MCF 10A (cell line): ENCODE data around the gene UNC5CL. TPM values are rescaled to one million over a fixed set of nuclear protein-coding genes. Genes with fewer than 3 reads are reported as not detected.

Source experiments
- BruUV-seq: library from RNA; stranded (reverse); fragments of 400-500 nt; replicated peaks from 2 replicates; lab custom pipeline; 2021; lab: Mats Ljungman, UMichigan
- CTCF ChIA-PET: fragments of 300-600 bp; sonication (Branson Sonifier 250); formaldehyde crosslinking; extraction: SDS; loops from one replicate; lab custom pipeline; 2021; ENCODE audit warnings: antibody characterized with exemption, inconsistent platforms; lab: Yijun Ruan, JAX
- POLR2A ChIA-PET: fragments of 300-600, 350-650 bp; sonication (Branson Sonifier 250); formaldehyde crosslinking; extraction: SDS; loops from one replicate; lab custom pipeline; 2020; ENCODE audit warnings: antibody characterized with exemption, inconsistent platforms; lab: Yijun Ruan, JAX
- DNase-seq: peaks from one replicate; pipeline ENCODE4 v3.0.0-alpha.2; 2018; ENCODE audit not compliant: unreplicated experiment
- H3K27ac Mint-ChIP-seq: one replicate; pipeline ENCODE4 v1.8.0; 2022; ENCODE audit warnings: mild to moderate bottlenecking, low read depth, mixed read lengths; ENCODE audit not compliant: unreplicated experiment
- H3K27me3 Mint-ChIP-seq: one replicate; pipeline ENCODE4 v1.8.0; 2022; ENCODE audit warnings: mixed read lengths; ENCODE audit not compliant: insufficient read depth, unreplicated experiment
- H3K36me3 Mint-ChIP-seq: one replicate; pipeline ENCODE4 v1.8.0; 2022; ENCODE audit warnings: mild to moderate bottlenecking, moderate library complexity, mixed read lengths; ENCODE audit not compliant: insufficient read depth, unreplicated experiment
- H3K4me1 Mint-ChIP-seq: one replicate; pipeline ENCODE4 v1.8.0; 2022; ENCODE audit warnings: mixed read lengths; ENCODE audit not compliant: insufficient read depth, unreplicated experiment
- H3K4me3 Mint-ChIP-seq: one replicate; pipeline ENCODE4 v1.8.0; 2022; ENCODE audit warnings: mild to moderate bottlenecking, moderate library complexity, mixed read lengths; ENCODE audit not compliant: unreplicated experiment
- H3K9me3 Mint-ChIP-seq: one replicate; pipeline ENCODE4 v1.8.0; 2022; ENCODE audit warnings: mixed read lengths; ENCODE audit not compliant: unreplicated experiment
- intact Hi-C: fragments of 100-400 bp; cut with micrococcal nuclease; formaldehyde crosslinking; loops from 2 replicates; pipeline ENCODE4 v1.14.1; 2022
- total RNA-seq: library from RNA; stranded (reverse); gene quantifications from 2 replicates; pipeline ENCODE4 v1.2.3, GENCODE V29; 2022
- TF ChIP-seq, protein P1 (sequence below): fragments of 200-600 bp; IDR thresholded peaks from one replicate; pipeline ENCODE4 v1.8.0; 2022; ENCODE audit warnings: antibody characterized with exemption, mild to moderate bottlenecking; ENCODE audit not compliant: unreplicated experiment

Gene UNC5CL
- total RNA-seq, 1 experiment from 2014 or later, result 0.19 TPM

DNA sequence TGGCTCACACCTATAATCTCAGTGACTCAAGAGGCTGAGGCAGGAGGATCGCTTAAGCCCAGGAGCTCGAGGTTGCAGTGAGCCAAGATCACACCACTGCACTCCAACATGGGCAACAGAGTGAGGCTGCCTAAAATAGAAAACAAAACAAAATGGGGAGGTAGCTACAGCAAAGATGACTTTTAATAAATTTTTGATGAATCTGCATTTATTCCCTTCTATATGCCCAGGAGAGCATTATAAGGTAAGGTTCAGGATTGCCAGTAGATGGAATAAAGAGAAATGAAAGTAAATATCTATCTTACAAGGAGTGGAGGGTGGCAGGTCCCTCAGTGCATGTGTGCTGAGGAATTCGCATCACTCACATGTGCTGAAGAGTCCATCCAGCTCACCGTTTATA is 24.2 kb downstream of the UNC5CL start:
- CTCF ChIA-PET, result interaction anchor here (1.0 to 2.1 kb wide), 2 partner anchors 10 to 12 kb away, joined by 3 to 18 read pairs; no protein-coding TSS in a partner anchor

DNA sequence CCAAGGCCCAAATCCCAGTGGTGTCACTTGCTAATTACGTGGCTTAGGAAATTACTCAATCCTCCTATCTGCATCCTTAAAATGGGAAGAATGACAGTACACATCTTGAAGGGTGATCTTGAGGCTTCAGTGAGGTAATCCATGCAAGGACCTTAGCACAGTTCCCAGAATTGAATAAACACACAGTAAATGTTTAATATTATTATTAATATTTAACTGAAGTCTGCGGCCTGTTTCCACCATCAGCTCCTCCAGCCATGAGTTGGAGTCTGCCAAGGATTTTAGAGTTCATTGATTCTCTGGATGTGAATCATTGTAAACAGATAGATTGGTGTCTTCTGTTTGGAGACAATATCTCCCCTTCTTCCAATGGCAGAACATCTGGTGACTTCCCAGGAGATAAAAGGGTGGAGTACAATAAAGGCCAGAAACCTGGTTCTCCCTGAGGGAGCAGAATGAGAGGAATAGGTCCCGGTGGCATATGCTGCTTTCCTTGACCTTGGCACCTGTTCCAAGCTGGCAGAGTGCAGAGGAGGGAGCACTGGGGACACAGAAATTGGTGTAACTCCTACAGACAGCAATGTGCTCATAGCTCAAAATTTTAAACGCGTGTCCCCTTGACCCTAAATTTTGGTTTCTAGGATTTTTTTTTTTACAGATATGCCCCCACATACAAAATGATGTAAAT is 25.4 kb downstream of the UNC5CL start:
- ChIA-PET POLR2A (no interaction called here), CTCF (interaction anchor here (2.1 kb wide), 1 partner anchor 14 kb away, joined by 18 read pairs; no protein-coding TSS in a partner anchor)
- no TSS peak for BruUV-seq
- intact Hi-C loops, result no loop called here
- TF ChIP-seq, protein P1, sequence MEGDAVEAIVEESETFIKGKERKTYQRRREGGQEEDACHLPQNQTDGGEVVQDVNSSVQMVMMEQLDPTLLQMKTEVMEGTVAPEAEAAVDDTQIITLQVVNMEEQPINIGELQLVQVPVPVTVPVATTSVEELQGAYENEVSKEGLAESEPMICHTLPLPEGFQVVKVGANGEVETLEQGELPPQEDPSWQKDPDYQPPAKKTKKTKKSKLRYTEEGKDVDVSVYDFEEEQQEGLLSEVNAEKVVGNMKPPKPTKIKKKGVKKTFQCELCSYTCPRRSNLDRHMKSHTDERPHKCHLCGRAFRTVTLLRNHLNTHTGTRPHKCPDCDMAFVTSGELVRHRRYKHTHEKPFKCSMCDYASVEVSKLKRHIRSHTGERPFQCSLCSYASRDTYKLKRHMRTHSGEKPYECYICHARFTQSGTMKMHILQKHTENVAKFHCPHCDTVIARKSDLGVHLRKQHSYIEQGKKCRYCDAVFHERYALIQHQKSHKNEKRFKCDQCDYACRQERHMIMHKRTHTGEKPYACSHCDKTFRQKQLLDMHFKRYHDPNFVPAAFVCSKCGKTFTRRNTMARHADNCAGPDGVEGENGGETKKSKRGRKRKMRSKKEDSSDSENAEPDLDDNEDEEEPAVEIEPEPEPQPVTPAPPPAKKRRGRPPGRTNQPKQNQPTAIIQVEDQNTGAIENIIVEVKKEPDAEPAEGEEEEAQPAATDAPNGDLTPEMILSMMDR, result no peak
- no peaks in the 10 kb centered on the region for H3K9me3 Mint-ChIP-seq
- H3K27me3 Mint-ChIP-seq, result no peaks in the 10 kb centered on the region
- no peaks in the 10 kb centered on the region for H3K36me3 Mint-ChIP-seq
- no peak overlapping the region for H3K27ac Mint-ChIP-seq
- no peaks in the 10 kb centered on the region for H3K4me1 Mint-ChIP-seq
- no peak for DNase-seq
- no peak overlapping the region for H3K4me3 Mint-ChIP-seq

More for the DNA sequence above, 24.2 kb downstream of the UNC5CL start:
- POLR2A ChIA-PET, result interaction anchor here (0.7 kb wide), 2 partner anchors 9 to 17 kb away, joined by 3 read pairs; no protein-coding TSS in a partner anchor
- H3K9me3 Mint-ChIP-seq, result no peaks in the 10 kb centered on the region
- H3K4me3 Mint-ChIP-seq, result no peak overlapping the region
- intact Hi-C loops, result no loop called here
- H3K36me3 Mint-ChIP-seq, result no peaks in the 10 kb centered on the region
- DNase-seq, result no peak
- H3K4me1 Mint-ChIP-seq, result no peaks in the 10 kb centered on the region
- no peak overlapping the region for H3K27ac Mint-ChIP-seq
- no TSS peak for BruUV-seq
- TF ChIP-seq, protein P1, result no peak
- no peaks in the 10 kb centered on the region for H3K27me3 Mint-ChIP-seq

DNA sequence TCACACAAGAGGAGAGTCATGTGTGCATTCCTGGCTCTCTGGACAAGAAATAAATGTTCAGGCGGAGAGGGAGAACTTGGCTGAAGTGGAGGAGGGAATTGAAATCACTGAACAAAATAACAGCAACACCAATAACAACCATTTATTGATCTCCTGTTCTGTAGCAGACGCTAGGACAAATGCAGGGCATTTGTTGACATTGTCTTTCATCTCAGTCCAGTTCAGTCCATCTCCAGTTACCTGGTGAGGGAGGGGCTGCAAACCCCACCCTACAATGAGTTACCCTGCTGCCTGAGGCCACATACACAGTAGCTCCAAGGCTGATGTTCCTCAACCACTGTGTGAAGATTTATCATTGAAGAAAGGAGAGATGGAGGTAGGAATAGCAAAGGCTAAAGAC is 27.3 kb downstream of the UNC5CL start:
- no TSS peak for BruUV-seq
- Mint-ChIP-seq H3K27me3 (no peaks in the 10 kb centered on the region), H3K27ac (no peak overlapping the region), H3K4me3 (no peak overlapping the region), H3K9me3 (no peaks in the 10 kb centered on the region), H3K36me3 (no peaks in the 10 kb centered on the region), H3K4me1 (no peaks in the 10 kb centered on the region)
- POLR2A ChIA-PET, result no interaction called here
- no peak for DNase-seq
- intact Hi-C loops, result loop anchor here (1.0 kb wide), 1 partner anchor 9 kb away; no protein-coding TSS in a partner anchor
- TF ChIP-seq, protein P1, result no peak
- CTCF ChIA-PET, result interaction anchor here (1.2 to 1.5 kb wide), 4 partner anchors 8 to 17 kb away, joined by 3 to 4 read pairs (median 4); no protein-coding TSS in a partner anchor

DNA sequence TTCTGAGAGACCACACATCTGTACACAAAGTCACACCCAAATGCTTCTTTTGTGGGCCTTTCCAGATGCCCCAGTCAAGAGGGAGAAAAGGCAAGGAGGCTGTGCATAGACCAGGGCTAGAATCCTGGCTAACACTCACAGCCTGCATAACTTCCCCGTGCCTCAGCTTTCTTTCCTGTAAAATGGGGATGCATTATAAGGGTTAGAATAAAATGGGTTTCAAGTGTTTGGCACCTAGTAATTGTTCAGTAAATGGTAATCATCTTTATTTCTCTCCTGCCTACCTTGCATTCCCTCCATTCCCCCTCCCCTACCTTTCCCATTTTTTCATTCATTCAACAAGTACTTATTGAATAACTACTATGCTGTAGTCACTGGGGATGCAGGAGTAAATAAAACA is 29.4 kb downstream of the UNC5CL start:
- Mint-ChIP-seq H3K4me1 (no peaks in the 10 kb centered on the region), H3K27ac (no peak overlapping the region), H3K27me3 (no peaks in the 10 kb centered on the region), H3K9me3 (no peaks in the 10 kb centered on the region), H3K4me3 (no peak overlapping the region), H3K36me3 (no peaks in the 10 kb centered on the region)
- CTCF ChIA-PET, result interaction anchor here (0.6 to 2.1 kb wide), 4 partner anchors 10 to 137 kb away, joined by 3 to 16 read pairs (median 4); no protein-coding TSS in a partner anchor
- intact Hi-C loops, result no loop called here
- no peak for DNase-seq
- POLR2A ChIA-PET, result no interaction called here
- TF ChIP-seq, protein P1, result no peak
- BruUV-seq, result no TSS peak
